Tibial nerve (tissue), 4 donors: ENCODE data around the gene CORO1C. TPM values are rescaled to one million over a fixed set of nuclear protein-coding genes. Genes with fewer than 3 reads are reported as not detected.

Experiments used
- DNase-seq, 2 donors: peaks; one replicate each; pipeline ENCODE4 v3.0.0-alpha.2; 2019; ENCODE audit warnings: low spot score in 2 of 2
- H3K27ac ChIP-seq, 4 donors: fragments of 200-600 bp; sonication (generic) in 3 of 4; one replicate each; pipeline ENCODE4 v1.5.1; 2017 to 2019; ENCODE audit warnings: mild to moderate bottlenecking in 1 of 4
- H3K27me3 ChIP-seq, 2 donors: fragments of 200-600 bp; sonication (generic) in 1 of 2; one replicate each; pipeline versions ENCODE4 v1.5.1 to v1.6.0; 2017 to 2019
- H3K36me3 ChIP-seq, 3 donors: fragments of 200-600 bp; sonication (generic); one replicate each; pipeline ENCODE4 v1.5.1; 2018 to 2019
- H3K4me1 ChIP-seq, 4 donors: fragments of 200-600 bp; sonication (generic) in 3 of 4; one replicate each; pipeline ENCODE4 v1.5.1; 2017 to 2019
- H3K4me3 ChIP-seq, 4 donors: fragments of 200-600 bp; sonication (generic) in 3 of 4; one replicate each; pipeline ENCODE4 v1.5.1; 2017 to 2019; ENCODE audit warnings: mild to moderate bottlenecking in 1 of 4, moderate library complexity in 1 of 4
- H3K9me3 ChIP-seq, 4 donors: fragments of 200-600 bp; sonication (generic) in 3 of 4; one replicate each; pipeline ENCODE4 v1.5.1; 2017 to 2019
- EP300 ChIP-seq, 2 donors: sonication (generic); formaldehyde crosslinking; IDR thresholded peaks; one replicate each; pipeline ENCODE4 v1.6.1; 2017; ENCODE audit warnings: antibody characterized with exemption in 2 of 2, mild to moderate bottlenecking in 1 of 2
- POLR2A ChIP-seq, 2 donors: fragments of 450-650 bp; IDR thresholded peaks; one replicate each; pipeline ENCODE4 v1.6.1; 2017; ENCODE audit warnings: antibody characterized with exemption in 2 of 2, mild to moderate bottlenecking in 2 of 2, moderate library complexity in 2 of 2
- WGBS, 2 donors: methylation state at CpG; one replicate each; pipeline ENCODE4 v1.1.5; 2018; 5-methylcytosine and 5-hydroxymethylcytosine counted together
- total RNA-seq, 4 donors: library from RNA; depleted of rRNA; stranded (reverse); fragments of >200 nt; gene quantifications; one replicate each; pipeline ENCODE4 v1.1.0, GENCODE V29; 2016
- TF ChIP-seq, protein P1 (sequence below), 5 experiments: fragments of 200-600 bp in 3 of 5; fragments of 450-650 bp in 2 of 5; sonication (generic) in 3 of 5; IDR thresholded peaks; one replicate each; pipeline ENCODE4 v1.5.1; 2016 to 2019; ENCODE audit warnings: antibody characterized with exemption in 5 of 5, mild to moderate bottlenecking in 3 of 5, moderate library complexity in 2 of 5

Gene CORO1C
- total RNA-seq, 4 donors from 2014 or later, result 110 to 181 (median 158) TPM

- Histone ChIP-seq H3K9me3 (no peaks in the 10 kb centered on the region), H3K4me1 (peaks cover 0 to 86% (median 57%) of the 10 kb centered on the region in 4 donors), H3K4me3 (no peak overlapping the region), H3K27me3 (no peaks in the 10 kb centered on the region), H3K36me3 (peaks cover 0 to 4% (median 0%) of the 10 kb centered on the region in 3 donors), H3K27ac (peak overlapping the region; percentile 82 to 97 (median 91))
- no peak for DNase-seq
- TF ChIP-seq EP300 (IDR thresholded peaks at IDR 0.05), result no peak
- TF ChIP-seq, protein P1, sequence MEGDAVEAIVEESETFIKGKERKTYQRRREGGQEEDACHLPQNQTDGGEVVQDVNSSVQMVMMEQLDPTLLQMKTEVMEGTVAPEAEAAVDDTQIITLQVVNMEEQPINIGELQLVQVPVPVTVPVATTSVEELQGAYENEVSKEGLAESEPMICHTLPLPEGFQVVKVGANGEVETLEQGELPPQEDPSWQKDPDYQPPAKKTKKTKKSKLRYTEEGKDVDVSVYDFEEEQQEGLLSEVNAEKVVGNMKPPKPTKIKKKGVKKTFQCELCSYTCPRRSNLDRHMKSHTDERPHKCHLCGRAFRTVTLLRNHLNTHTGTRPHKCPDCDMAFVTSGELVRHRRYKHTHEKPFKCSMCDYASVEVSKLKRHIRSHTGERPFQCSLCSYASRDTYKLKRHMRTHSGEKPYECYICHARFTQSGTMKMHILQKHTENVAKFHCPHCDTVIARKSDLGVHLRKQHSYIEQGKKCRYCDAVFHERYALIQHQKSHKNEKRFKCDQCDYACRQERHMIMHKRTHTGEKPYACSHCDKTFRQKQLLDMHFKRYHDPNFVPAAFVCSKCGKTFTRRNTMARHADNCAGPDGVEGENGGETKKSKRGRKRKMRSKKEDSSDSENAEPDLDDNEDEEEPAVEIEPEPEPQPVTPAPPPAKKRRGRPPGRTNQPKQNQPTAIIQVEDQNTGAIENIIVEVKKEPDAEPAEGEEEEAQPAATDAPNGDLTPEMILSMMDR (IDR thresholded peaks at IDR 0.05), result peak in 1 of 5 experiments; percentile 3
Observed at GRCh38 chr12:108690191-108690518, 41.2 kb downstream of the CORO1C start.

DNA sequence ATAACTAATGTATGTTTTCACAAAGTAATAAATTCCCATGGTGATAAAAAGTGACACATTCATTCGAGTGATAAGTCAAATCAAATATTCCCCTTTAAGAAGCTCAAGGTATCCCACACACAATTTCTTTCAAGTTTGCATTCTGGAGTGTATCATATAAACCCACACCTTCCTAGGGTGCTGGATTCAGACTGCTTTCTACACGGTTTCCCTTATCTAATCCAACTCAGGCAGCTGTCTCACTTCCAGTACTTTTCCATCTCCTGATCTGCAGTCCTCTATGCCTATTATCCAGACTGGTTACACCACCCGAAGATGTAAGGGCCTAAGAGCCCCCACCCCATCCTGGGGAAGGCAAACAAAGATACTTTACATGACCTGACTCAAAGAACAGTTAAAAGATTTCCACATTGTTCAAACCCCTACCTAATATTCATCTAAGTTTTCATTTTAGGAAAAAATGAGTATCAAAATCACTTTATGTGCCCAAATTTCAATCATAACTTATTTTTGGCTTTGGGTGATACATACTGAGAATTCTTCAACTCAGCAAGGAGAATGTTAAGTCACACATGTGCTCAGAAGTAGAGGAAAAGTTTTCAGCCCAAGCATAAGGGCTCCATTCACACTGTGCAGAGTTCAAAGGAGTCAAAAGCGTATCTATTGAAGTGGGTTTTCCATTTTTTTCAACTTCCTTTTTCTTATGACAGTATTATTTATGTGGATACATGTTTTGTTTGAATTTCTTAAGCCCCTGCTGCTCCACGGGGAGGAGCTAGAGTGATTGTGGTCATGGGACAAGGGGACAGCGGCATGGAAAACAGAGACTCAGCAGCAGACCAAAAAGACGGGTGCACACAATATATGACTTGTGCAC, 41.8 kb downstream of the CORO1C start:
- no peaks in the 10 kb centered on the region for H3K36me3 ChIP-seq
- H3K9me3 ChIP-seq, result no peaks in the 10 kb centered on the region
- H3K27me3 ChIP-seq, result no peaks in the 10 kb centered on the region
- peak in 1 of 2 donors; percentile 79 for TF ChIP-seq EP300 (IDR thresholded peaks at IDR 0.05)
- TF ChIP-seq POLR2A (IDR thresholded peaks at IDR 0.05), result peak in 1 of 2 donors; percentile 39
- TF ChIP-seq, protein P1 (IDR thresholded peaks at IDR 0.05), result peak in 1 of 5 experiments; percentile 28
- 8 to 17% methylated on average over 7 of the region's 7 CpGs for WGBS, 2 donors
- H3K27ac ChIP-seq, result peak overlapping the region; percentile 82 to 97 (median 91)
- H3K4me3 ChIP-seq, result no peak overlapping the region
- peaks cover 0 to 92% (median 58%) of the 10 kb centered on the region in 4 donors for H3K4me1 ChIP-seq
- DNase-seq, result no peak

DNA sequence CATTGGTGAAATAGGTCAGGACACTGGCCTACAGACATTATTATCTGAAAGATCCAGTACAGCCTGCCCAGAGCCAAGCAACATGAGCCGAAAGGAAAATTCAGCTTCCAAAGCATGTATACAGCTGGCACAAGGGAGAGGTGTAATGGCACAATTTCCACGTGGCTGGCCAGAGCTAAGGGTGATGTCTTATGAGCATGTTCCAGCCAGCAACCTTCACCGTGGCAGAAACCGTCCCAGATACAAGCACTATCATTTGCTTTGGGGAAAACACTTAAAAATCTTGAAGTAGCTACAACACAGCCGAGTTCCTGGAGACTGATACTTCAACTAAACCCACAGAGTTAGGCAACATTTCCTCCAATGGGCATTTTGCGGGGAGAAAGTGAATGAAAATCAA, 44.5 kb downstream of the CORO1C start:
- Histone ChIP-seq H3K4me1 (peaks cover 0 to 83% (median 42%) of the 10 kb centered on the region in 4 donors), H3K27ac (peak overlapping the region in 3 of 4 donors; percentile 52 to 97 (median 95)), H3K27me3 (no peaks in the 10 kb centered on the region), H3K4me3 (no peak overlapping the region), H3K9me3 (no peaks in the 10 kb centered on the region), H3K36me3 (no peaks in the 10 kb centered on the region)
- TF ChIP-seq, protein P1 (IDR thresholded peaks at IDR 0.05), result no peak
- TF ChIP-seq EP300 (IDR thresholded peaks at IDR 0.05) (no peak), POLR2A (IDR thresholded peaks at IDR 0.05) (no peak)
- 65 to 68% methylated on average over 6 of the region's 6 CpGs for WGBS, 2 donors
- no peak for DNase-seq

GRCh38 chr12:108685469-108686260, 45.7 kb downstream of the CORO1C start:
- Histone ChIP-seq H3K27me3 (no peaks in the 10 kb centered on the region), H3K27ac (peak overlapping the region; percentile 1 to 97 (median 66)), H3K4me3 (no peak overlapping the region), H3K4me1 (peaks cover 0 to 72% (median 33%) of the 10 kb centered on the region in 4 donors), H3K36me3 (no peaks in the 10 kb centered on the region), H3K9me3 (no peaks in the 10 kb centered on the region)
- 28 to 34% methylated on average over 4 of the region's 4 CpGs for WGBS, 2 donors
- no peak for DNase-seq
- TF ChIP-seq, protein P1 (IDR thresholded peaks at IDR 0.05), result no peak
- TF ChIP-seq POLR2A (IDR thresholded peaks at IDR 0.05) (no peak), EP300 (IDR thresholded peaks at IDR 0.05) (no peak)
